Stimulated activated CD4-positive, alpha-beta T cell treated with anti-CD3 and anti-CD28 coated beads, TNF-alpha, amount 100 ng/mL, for 4 hours (primary cell): ENCODE results near the gene ODC1.
"Not testable (repeated sequence)": the region's sequence is repeated elsewhere in the genome, so short reads cannot be mapped to it uniquely, and the experiment has no call there.

Experiments
- DNase-seq, 3 experiments: peaks; one replicate each; pipeline ENCODE4 v3.0.0-alpha.2; 2020; ENCODE audit warnings: low read depth in 3 of 3

ODC1 gene

GRCh38 chr2:10452956-10453904 lies 5.1 kb upstream of the ODC1 start:
- no peak for DNase-seq

GRCh38 chr2:10452312-10452711 lies 4.2 kb upstream of the ODC1 start:
- DNase-seq = no peak

GRCh38 chr2:10451819-10452218 lies 3.7 kb upstream of the ODC1 start:
- no peak for DNase-seq

- no peak for DNase-seq
Measured at GRCh38 chr2:10449838-10450691, 1.9 kb upstream of the ODC1 start.

- no peak for DNase-seq
Measured at GRCh38 chr2:10449486-10449831, 1.3 kb upstream of the ODC1 start.

GRCh38 chr2:10448576-10449485 lies 704 bp upstream of the ODC1 start:
- peak; percentile 88 to 93 (median 91) for DNase-seq

- no peak for DNase-seq
Measured at GRCh38 chr2:10447300-10447894, 730 bp downstream of the ODC1 start.

GRCh38 chr2:10446631-10447030 lies 1.5 kb downstream of the ODC1 start:
- DNase-seq = no peak

- no peak for DNase-seq
Measured at GRCh38 chr2:10444463-10444862, 3.7 kb downstream of the ODC1 start.

- not testable (repeated sequence) for DNase-seq
Measured at GRCh38 chr2:10442469-10443126, 5.5 kb downstream of the ODC1 start.

GRCh38 chr2:10441948-10442347 lies 6.2 kb downstream of the ODC1 start:
- DNase-seq = no peak

- DNase-seq = no peak
Measured at GRCh38 chr2:10440736-10441135, 7.4 kb downstream of the ODC1 start.

- DNase-seq = no peak
Measured at GRCh38 chr2:10439971-10440370, 8.2 kb downstream of the ODC1 start.

- no peak for DNase-seq
Measured at GRCh38 chr2:10439185-10439879, 8.8 kb downstream of the ODC1 start.

GRCh38 chr2:10438688-10439087 lies 9.4 kb downstream of the ODC1 start:
- no peak for DNase-seq

GRCh38 chr2:10437806-10438205 lies 10.3 kb downstream of the ODC1 start:
- no peak for DNase-seq

- DNase-seq = no peak
Measured at GRCh38 chr2:10436583-10437110, 11.5 kb downstream of the ODC1 start.

- no peak for DNase-seq
Measured at GRCh38 chr2:10435820-10436204, 12.3 kb downstream of the ODC1 start.

GRCh38 chr2:10434886-10435819 lies 13.0 kb downstream of the ODC1 start:
- DNase-seq = peak; percentile 54 to 71 (median 57)
